Measurements from ENCODE around the gene DTNB. TPM values are rescaled to one million over a fixed set of nuclear protein-coding genes. Genes with fewer than 3 reads are reported as not detected.

The DTNB gene
- polyA plus RNA-seq, 1 of the 3 experiments (the other 2 are of a cell fraction), result 15.3 TPM

DNA sequence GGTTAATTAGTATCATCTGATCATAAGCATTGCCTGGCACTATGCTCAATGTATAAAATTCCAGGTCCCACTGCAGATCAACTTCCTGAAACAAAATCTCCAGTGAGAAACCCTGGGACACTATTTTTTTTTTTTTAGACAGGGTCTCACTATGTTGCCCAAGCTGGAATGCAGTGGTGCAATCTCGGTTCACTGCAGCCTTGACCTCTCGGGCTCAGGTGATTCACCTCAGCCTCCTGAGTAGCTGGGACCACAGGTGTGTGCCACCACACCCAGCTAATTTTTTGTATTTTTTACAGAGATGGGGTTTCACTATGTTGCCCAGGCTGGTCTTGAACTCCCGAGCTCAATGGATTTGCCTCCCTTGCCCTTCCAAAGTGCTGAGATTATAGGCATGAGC lies 31.1 kb downstream of the DTNB start:
- Histone ChIP-seq H3K4me2 (no peak overlapping the region), H3K9ac (no peak overlapping the region), H3F3A (replicated peaks; ENCODE audit: insufficient read depth) (no peaks in the 10 kb centered on the region), H3K36me3 (replicated peaks in 1 of 2; ENCODE audit: control insufficient read depth in 1 of 2, insufficient read depth in 2 of 2, low read length in 1 of 2) (no peaks in the 10 kb centered on the region), H3K27ac (ENCODE audit: low read depth in 2 of 2, low read length in 1 of 2) (no peak overlapping the region), H4K20me1 (ENCODE audit: insufficient read depth) (no peaks in the 10 kb centered on the region), H2AFZ (ENCODE audit: low read depth) (no peak overlapping the region), H3K9me3 (no peaks in the 10 kb centered on the region), H3K9me2 (no peaks in the 10 kb centered on the region), H3K4me3 (ENCODE audit: low read depth in 2 of 2, low read length in 1 of 2) (no peak overlapping the region), H3K79me2 (ENCODE audit: insufficient read depth) (no peaks in the 10 kb centered on the region), H3K27me3 (ENCODE audit: insufficient read depth) (no peaks in the 10 kb centered on the region), H3K4me1 (ENCODE audit: control insufficient read depth in 1 of 2, insufficient read depth in 2 of 2, low read depth in 1 of 2, low read length in 1 of 2) (no peaks in the 10 kb centered on the region)
- no peak for DNase-seq
- 93% methylated on average over 3 of the region's 3 CpGs for WGBS (ENCODE audit: low lambda C conversion rate)
- TF ChIP-seq EZH2phosphoT487 (IDR thresholded peaks at IDR 0.05; ENCODE audit: borderline replicate concordance, low read depth) (no peak), NRF1 (IDR thresholded peaks at IDR 0.05; ENCODE audit: low read depth, low read length) (no peak), MEF2A (IDR thresholded peaks at IDR 0.05; ENCODE audit: borderline replicate concordance, low read depth) (no peak)
- TF ChIP-seq, protein P1, sequence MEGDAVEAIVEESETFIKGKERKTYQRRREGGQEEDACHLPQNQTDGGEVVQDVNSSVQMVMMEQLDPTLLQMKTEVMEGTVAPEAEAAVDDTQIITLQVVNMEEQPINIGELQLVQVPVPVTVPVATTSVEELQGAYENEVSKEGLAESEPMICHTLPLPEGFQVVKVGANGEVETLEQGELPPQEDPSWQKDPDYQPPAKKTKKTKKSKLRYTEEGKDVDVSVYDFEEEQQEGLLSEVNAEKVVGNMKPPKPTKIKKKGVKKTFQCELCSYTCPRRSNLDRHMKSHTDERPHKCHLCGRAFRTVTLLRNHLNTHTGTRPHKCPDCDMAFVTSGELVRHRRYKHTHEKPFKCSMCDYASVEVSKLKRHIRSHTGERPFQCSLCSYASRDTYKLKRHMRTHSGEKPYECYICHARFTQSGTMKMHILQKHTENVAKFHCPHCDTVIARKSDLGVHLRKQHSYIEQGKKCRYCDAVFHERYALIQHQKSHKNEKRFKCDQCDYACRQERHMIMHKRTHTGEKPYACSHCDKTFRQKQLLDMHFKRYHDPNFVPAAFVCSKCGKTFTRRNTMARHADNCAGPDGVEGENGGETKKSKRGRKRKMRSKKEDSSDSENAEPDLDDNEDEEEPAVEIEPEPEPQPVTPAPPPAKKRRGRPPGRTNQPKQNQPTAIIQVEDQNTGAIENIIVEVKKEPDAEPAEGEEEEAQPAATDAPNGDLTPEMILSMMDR (IDR thresholded peaks at IDR 0.05), result no peak
- TF ChIP-seq, protein P2, sequence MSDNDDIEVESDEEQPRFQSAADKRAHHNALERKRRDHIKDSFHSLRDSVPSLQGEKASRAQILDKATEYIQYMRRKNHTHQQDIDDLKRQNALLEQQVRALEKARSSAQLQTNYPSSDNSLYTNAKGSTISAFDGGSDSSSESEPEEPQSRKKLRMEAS (IDR thresholded peaks at IDR 0.05; ENCODE audit: low read depth), result no peak
- CTCF ChIA-PET, result interaction anchor here (1.2 kb wide), 2 partner anchors 14 to 23 kb away, joined by 3 to 5 read pairs; no protein-coding TSS in a partner anchor
- POLR2A ChIA-PET, result no interaction called here

DNA sequence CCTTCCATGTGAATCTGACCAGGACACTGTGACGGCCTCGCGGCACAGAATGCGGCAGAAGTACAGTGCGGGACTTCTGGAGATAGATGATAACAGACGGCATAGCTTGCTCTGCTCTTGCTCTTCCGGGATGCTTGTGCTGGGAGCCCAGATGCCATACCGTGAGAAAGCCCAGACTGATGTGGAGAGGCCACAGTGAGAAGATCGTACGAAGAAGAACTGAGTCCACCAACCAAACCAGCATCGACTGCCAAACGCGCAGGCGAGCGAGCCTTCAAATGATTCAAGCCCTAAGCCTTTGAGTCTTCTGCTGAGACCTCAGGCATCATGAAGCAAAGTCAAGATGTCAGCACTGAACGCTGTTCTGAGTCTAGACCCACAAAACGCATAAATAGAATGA lies 33.7 kb downstream of the DTNB start:
- H3K4me2 ChIP-seq, result no peak overlapping the region
- H3F3A ChIP-seq (replicated peaks; ENCODE audit: insufficient read depth), result no peaks in the 10 kb centered on the region
- no peak for DNase-seq
- no peaks in the 10 kb centered on the region for H3K79me2 ChIP-seq (ENCODE audit: insufficient read depth)
- no peaks in the 10 kb centered on the region for H3K9me3 ChIP-seq
- no peak overlapping the region for H3K4me3 ChIP-seq (ENCODE audit: low read depth in 2 of 2, low read length in 1 of 2)
- H2AFZ ChIP-seq (ENCODE audit: low read depth), result no peak overlapping the region
- WGBS (ENCODE audit: low lambda C conversion rate), result 94% methylated on average over 17 of the region's 17 CpGs
- no peak overlapping the region for H3K9ac ChIP-seq
- no peak overlapping the region for H3K27ac ChIP-seq (ENCODE audit: low read depth in 2 of 2, low read length in 1 of 2)
- H3K36me3 ChIP-seq (replicated peaks in 1 of 2; ENCODE audit: control insufficient read depth in 1 of 2, insufficient read depth in 2 of 2, low read length in 1 of 2), result no peaks in the 10 kb centered on the region
- POLR2A ChIA-PET, result no interaction called here
- no peaks in the 10 kb centered on the region; a peak in 1 of 4 replicates for H3K4me1 ChIP-seq (ENCODE audit: control insufficient read depth in 1 of 2, insufficient read depth in 2 of 2, low read depth in 1 of 2, low read length in 1 of 2)
- no peaks in the 10 kb centered on the region for H4K20me1 ChIP-seq (ENCODE audit: insufficient read depth)
- CTCF ChIA-PET, result interaction anchor here (1.7 kb wide), 1 partner anchor 25 kb away, joined by 7 read pairs; no protein-coding TSS in a partner anchor
- H3K9me2 ChIP-seq, result no peaks in the 10 kb centered on the region
- no peaks in the 10 kb centered on the region for H3K27me3 ChIP-seq (ENCODE audit: insufficient read depth)
- no peak for TF ChIP-seq MXI1 (IDR thresholded peaks at IDR 0.05; ENCODE audit: low read depth, low read length)
- TF ChIP-seq RAD21 (IDR thresholded peaks at IDR 0.05; ENCODE audit: low read length), result no peak
- no peak for TF ChIP-seq TAF1 (IDR thresholded peaks at IDR 0.05; ENCODE audit: borderline replicate concordance, low read depth, low read length)
- no peak for TF ChIP-seq NRF1 (IDR thresholded peaks at IDR 0.05; ENCODE audit: low read depth, low read length)
- no peak for TF ChIP-seq FOXJ3 (CRISPR knock-in tag; IDR thresholded peaks at IDR 0.05)
- TF ChIP-seq EP300 (IDR thresholded peaks at IDR 0.05; ENCODE audit: borderline replicate concordance in 1 of 2, low read depth in 1 of 2, low read length in 1 of 2), result no peak
- TF ChIP-seq, protein P3, sequence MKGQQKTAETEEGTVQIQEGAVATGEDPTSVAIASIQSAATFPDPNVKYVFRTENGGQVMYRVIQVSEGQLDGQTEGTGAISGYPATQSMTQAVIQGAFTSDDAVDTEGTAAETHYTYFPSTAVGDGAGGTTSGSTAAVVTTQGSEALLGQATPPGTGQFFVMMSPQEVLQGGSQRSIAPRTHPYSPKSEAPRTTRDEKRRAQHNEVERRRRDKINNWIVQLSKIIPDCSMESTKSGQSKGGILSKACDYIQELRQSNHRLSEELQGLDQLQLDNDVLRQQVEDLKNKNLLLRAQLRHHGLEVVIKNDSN (IDR thresholded peaks at IDR 0.05; ENCODE audit: borderline replicate concordance, low read depth), result no peak
- no peak for TF ChIP-seq ELF1 (IDR thresholded peaks at IDR 0.05)
- TF ChIP-seq, protein P4, sequence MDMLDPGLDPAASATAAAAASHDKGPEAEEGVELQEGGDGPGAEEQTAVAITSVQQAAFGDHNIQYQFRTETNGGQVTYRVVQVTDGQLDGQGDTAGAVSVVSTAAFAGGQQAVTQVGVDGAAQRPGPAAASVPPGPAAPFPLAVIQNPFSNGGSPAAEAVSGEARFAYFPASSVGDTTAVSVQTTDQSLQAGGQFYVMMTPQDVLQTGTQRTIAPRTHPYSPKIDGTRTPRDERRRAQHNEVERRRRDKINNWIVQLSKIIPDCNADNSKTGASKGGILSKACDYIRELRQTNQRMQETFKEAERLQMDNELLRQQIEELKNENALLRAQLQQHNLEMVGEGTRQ (IDR thresholded peaks at IDR 0.05; ENCODE audit: borderline replicate concordance, low read depth, low read length), result no peak
- TF ChIP-seq, protein P5, sequence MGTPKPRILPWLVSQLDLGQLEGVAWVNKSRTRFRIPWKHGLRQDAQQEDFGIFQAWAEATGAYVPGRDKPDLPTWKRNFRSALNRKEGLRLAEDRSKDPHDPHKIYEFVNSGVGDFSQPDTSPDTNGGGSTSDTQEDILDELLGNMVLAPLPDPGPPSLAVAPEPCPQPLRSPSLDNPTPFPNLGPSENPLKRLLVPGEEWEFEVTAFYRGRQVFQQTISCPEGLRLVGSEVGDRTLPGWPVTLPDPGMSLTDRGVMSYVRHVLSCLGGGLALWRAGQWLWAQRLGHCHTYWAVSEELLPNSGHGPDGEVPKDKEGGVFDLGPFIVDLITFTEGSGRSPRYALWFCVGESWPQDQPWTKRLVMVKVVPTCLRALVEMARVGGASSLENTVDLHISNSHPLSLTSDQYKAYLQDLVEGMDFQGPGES (IDR thresholded peaks at IDR 0.05; ENCODE audit: low read depth, low read length), result no peak
- no peak for TF ChIP-seq FOXM1 (IDR thresholded peaks at IDR 0.05; ENCODE audit: low read depth)
- TF ChIP-seq TEAD4 (IDR thresholded peaks at IDR 0.05; ENCODE audit: borderline replicate concordance, insufficient read depth), result no peak
- TF ChIP-seq, protein P6, sequence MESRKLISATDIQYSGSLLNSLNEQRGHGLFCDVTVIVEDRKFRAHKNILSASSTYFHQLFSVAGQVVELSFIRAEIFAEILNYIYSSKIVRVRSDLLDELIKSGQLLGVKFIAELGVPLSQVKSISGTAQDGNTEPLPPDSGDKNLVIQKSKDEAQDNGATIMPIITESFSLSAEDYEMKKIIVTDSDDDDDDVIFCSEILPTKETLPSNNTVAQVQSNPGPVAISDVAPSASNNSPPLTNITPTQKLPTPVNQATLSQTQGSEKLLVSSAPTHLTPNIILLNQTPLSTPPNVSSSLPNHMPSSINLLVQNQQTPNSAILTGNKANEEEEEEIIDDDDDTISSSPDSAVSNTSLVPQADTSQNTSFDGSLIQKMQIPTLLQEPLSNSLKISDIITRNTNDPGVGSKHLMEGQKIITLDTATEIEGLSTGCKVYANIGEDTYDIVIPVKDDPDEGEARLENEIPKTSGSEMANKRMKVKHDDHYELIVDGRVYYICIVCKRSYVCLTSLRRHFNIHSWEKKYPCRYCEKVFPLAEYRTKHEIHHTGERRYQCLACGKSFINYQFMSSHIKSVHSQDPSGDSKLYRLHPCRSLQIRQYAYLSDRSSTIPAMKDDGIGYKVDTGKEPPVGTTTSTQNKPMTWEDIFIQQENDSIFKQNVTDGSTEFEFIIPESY (IDR thresholded peaks at IDR 0.05; ENCODE audit: borderline replicate concordance, low read depth), result no peak
- TF ChIP-seq RCOR1 (IDR thresholded peaks at IDR 0.05; ENCODE audit: low read length), result no peak
- TF ChIP-seq, protein P7, sequence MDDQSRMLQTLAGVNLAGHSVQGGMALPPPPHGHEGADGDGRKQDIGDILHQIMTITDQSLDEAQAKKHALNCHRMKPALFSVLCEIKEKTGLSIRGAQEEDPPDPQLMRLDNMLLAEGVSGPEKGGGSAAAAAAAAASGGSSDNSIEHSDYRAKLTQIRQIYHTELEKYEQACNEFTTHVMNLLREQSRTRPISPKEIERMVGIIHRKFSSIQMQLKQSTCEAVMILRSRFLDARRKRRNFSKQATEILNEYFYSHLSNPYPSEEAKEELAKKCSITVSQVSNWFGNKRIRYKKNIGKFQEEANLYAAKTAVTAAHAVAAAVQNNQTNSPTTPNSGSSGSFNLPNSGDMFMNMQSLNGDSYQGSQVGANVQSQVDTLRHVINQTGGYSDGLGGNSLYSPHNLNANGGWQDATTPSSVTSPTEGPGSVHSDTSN (IDR thresholded peaks at IDR 0.05), result no peak
- TF ChIP-seq TCF12 (IDR thresholded peaks at IDR 0.05), result no peak
- TF ChIP-seq EZH2phosphoT487 (IDR thresholded peaks at IDR 0.05; ENCODE audit: borderline replicate concordance, low read depth), result no peak

All from SK-N-SH (cell line).